Measurements from ENCODE around the gene KIAA0408.
"Not testable (repeated sequence)": the region's sequence is repeated elsewhere in the genome, so short reads cannot be mapped to it uniquely, and the experiment has no call there.

KIAA0408 gene

GRCh38 chr6:127462376-127462775 is 3.2 kb upstream of the KIAA0408 start:
- no peak for DNase-seq

GRCh38 chr6:127460465-127460864 is 1.3 kb upstream of the KIAA0408 start:
- no peak for DNase-seq

GRCh38 chr6:127458817-127459216 is 372 bp downstream of the KIAA0408 start:
- no peak for DNase-seq

GRCh38 chr6:127458222-127458621 is 967 bp downstream of the KIAA0408 start:
- no peak for DNase-seq

GRCh38 chr6:127457456-127458064 is 1.6 kb downstream of the KIAA0408 start:
- peak; percentile 60 for DNase-seq

GRCh38 chr6:127456465-127456864 is 2.7 kb downstream of the KIAA0408 start:
- no peak for DNase-seq

GRCh38 chr6:127453845-127454619 is 5.2 kb downstream of the KIAA0408 start:
- DNase-seq, result no peak

GRCh38 chr6:127452803-127453202 is 6.4 kb downstream of the KIAA0408 start:
- no peak for DNase-seq

GRCh38 chr6:127451388-127451787 is 7.8 kb downstream of the KIAA0408 start:
- no peak for DNase-seq

- DNase-seq, result no peak
These were observed 11.4 kb downstream of the KIAA0408 start for GRCh38 chr6:127447780-127448179.

GRCh38 chr6:127446356-127446755 is 12.8 kb downstream of the KIAA0408 start:
- DNase-seq, result no peak

- no peak for DNase-seq
These were observed 17.3 kb downstream of the KIAA0408 start for GRCh38 chr6:127441881-127442280.

GRCh38 chr6:127439718-127440117 is 19.5 kb downstream of the KIAA0408 start:
- no peak for DNase-seq

GRCh38 chr6:127436578-127437110 is 22.5 kb downstream of the KIAA0408 start:
- DNase-seq, result no peak

GRCh38 chr6:127435626-127436220 is 23.5 kb downstream of the KIAA0408 start:
- no peak for DNase-seq

GRCh38 chr6:127434651-127435050 is 24.5 kb downstream of the KIAA0408 start:
- DNase-seq, result no peak

GRCh38 chr6:127428562-127428961 is 30.6 kb downstream of the KIAA0408 start:
- not testable (repeated sequence) for DNase-seq

- DNase-seq, result no peak
These were observed 35.3 kb downstream of the KIAA0408 start for GRCh38 chr6:127423921-127424320.

GRCh38 chr6:127421164-127421563 is 38.0 kb downstream of the KIAA0408 start:
- not testable (repeated sequence) for DNase-seq

GRCh38 chr6:127420556-127420955 is 38.6 kb downstream of the KIAA0408 start:
- DNase-seq, result peak; percentile 93

- DNase-seq, result no peak
These were observed 44.1 kb downstream of the KIAA0408 start for GRCh38 chr6:127415096-127415495.

GRCh38 chr6:127413123-127413522 is 46.1 kb downstream of the KIAA0408 start:
- DNase-seq, result not testable (repeated sequence)

- DNase-seq, result not testable (repeated sequence)
These were observed 47.2 kb downstream of the KIAA0408 start for GRCh38 chr6:127412016-127412415.

Data from EL (cell line).